SIG-M5 (cell line): ENCODE data around the gene DOCK1.
"Not testable (repeated sequence)": the region's sequence is repeated elsewhere in the genome, so short reads cannot be mapped to it uniquely, and the experiment has no call there.

Experiments used
- DNase-seq: peaks from one replicate; lab custom pipeline; 2025; lab: John Stamatoyannopoulos, UW

Gene DOCK1

DNA sequence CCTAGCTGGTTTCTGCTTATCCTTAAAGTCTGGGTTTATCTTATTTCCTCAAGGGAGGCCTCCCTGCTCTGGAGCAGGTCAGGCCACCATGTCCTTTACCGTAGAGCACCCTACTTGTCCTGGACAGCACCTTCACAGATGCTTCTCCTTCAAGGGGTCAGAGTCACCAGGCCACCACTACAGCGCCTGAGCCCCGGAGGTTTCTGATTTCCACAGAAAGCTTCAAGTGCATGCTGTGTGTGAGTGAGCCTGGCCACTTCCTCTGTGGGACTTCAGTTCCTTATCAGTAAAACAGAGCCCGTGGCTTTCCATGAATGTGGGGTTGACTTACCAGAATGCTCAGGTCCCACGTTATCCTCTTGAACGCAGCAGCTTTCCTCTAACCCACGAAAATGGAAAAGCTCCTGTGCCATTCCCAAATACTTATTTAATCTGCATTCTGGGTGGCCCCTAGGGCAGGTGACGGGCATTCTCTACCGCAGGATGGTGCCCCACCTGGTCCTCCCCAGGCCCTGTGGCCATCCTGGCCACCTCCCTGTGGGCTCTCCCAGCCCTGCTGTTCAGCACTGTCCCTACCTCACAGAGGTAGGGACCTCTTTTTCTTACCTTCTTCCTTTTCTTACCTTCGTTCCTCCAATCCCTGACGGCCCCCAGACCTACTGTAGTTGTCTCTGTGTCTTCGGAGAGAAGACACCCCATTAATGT lies 1.4 kb upstream of the DOCK1 start:
- DNase-seq = no peak

GRCh38 chr10:126904516-126904817 lies 761 bp upstream of the DOCK1 start:
- DNase-seq = no peak

- DNase-seq = no peak
These were observed 812 bp downstream of the DOCK1 start for GRCh38 chr10:126905776-126906703.

DNA sequence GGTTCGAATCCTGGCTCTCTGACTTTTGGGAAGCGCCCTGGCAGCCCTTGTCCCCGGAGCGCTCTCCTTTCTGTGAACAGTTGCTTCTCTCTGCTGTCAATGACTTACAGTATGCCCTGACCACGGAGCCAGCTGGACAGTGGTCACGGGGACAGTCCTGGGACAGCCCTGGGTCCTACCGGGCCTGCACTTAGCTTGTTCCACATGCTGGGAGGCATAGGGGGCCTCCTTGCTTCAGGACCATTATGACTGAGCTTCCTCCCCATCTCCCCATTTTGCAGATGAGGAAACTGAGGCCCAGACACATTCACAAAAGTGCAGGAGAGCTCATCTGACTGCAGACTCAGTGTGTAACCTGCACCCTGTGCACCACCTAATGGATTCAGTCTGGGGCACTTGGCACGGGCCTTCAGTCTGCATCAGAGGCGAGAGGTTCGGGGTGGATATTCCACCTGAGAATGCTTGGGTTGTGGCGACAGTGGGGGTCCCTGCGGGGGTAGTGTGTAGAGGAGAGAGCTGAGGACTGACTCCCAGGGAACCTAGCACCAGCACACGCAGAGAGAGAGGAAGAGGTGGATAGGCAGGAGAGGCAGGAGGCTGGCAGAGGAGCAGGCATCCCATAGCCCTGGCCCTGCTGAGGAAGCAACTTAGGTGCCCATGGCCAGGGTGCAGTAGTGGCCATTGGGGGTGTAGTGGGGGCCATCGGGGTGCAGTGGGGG lies 1.6 kb downstream of the DOCK1 start:
- DNase-seq = no peak

DNA sequence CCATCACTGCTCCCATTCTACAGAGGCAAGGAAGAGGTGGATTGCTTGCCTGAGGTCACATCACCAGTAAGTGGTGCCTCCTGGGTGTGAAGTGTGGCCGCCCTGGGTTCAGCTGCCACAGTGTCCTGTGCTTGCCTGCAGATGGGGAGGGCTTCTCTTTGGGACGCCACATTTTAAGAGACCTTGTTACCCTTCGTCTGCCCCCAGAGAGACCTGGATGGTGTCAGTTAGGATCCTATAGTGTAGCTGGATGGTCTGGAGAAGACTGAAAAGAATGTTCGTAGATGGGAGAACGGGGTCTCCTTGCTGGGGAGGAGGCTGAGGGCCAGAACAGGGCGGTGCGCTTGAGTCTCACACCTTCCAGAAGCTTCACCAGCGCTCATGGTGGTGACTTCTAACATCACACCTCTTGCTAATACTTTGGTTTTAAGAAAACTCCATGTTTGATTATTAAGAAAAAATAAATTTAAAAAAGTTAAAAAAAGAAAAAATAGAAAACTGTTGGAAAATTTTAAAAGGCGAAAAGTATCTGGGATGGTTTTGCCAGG lies 2.3 kb downstream of the DOCK1 start:
- DNase-seq = no peak

DNA sequence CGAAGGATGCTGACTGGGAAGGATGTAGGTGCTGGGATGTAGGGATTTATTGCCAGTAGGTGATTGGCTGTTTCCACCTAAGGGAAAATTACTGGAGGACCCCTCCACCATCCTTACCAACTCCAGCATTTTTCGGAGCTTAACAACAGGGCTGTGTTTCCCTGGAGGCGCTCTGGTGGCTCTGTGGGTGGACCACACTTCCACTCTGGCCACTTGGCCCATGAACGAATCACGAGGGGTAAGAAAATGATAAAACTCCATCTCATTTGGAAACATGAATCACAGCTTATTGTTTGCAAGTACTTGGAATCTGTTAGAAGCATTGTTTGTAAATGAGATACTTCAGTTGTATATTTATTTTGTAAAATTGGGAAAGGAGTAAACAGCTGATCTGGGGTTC lies 3.0 kb downstream of the DOCK1 start:
- no peak for DNase-seq

DNA sequence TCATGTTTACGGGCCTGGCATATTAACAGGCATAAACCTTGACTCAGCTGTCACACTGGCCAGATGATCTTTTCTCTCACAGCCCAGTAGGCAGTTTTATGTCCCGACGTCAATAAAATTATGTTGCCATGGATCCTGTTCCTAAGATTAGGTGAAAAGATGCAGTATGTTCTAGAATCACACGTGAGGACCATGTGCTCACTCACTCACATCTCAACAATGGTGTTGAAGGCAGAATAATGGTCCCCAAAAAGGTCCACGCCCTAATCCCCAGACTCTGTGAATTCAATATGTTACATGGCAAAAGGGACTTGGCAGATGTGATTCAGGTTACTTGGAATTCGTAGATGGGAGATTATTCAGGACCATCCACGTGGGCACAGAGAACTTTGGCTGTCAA lies 3.5 kb downstream of the DOCK1 start:
- no peak for DNase-seq

GRCh38 chr10:126909147-126909546 lies 3.9 kb downstream of the DOCK1 start:
- no peak for DNase-seq

GRCh38 chr10:126910196-126910595 lies 5.0 kb downstream of the DOCK1 start:
- DNase-seq = no peak

DNA sequence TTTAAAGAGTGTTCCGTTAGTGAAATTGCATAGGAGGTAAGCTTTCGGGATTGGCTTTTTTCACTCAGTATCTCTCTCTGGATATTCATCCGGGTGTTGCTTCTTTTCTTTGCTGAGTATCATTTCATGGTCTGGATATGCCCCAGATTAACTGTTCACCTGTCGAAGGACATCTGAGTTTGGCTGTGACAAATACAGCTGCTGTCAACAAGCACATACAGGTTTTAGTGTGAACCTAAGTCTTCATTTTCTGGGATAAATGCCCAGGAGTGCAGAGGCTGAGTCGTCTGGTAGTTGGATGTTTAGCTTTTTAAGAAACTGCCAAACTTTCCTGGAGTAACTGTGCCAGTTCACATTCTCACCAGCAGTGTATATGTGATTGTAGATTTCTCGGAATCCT lies 5.6 kb downstream of the DOCK1 start:
- DNase-seq = no peak

GRCh38 chr10:126911301-126911700 lies 6.1 kb downstream of the DOCK1 start:
- DNase-seq = no peak

DNA sequence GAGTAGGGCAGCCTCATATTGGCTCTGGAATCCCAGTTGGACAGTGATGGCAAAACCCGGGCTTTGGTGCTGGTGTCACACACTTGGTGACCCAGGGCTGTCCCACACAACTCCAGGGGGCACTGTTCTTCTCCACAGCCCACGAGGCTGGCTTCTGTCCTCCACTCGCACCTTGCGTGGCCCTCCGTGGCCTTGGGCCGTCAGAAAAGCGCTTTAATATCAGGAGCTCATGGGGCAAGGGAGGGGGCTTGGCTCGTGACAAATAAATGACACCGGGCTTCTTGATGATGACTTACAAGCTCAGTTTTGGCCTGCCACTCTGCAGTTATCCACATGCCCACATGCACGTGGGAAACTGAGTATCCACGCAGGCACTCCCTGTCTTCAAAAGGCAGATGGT lies 8.1 kb downstream of the DOCK1 start:
- DNase-seq = no peak

GRCh38 chr10:126914561-126914960 lies 9.3 kb downstream of the DOCK1 start:
- DNase-seq = no peak

DNA sequence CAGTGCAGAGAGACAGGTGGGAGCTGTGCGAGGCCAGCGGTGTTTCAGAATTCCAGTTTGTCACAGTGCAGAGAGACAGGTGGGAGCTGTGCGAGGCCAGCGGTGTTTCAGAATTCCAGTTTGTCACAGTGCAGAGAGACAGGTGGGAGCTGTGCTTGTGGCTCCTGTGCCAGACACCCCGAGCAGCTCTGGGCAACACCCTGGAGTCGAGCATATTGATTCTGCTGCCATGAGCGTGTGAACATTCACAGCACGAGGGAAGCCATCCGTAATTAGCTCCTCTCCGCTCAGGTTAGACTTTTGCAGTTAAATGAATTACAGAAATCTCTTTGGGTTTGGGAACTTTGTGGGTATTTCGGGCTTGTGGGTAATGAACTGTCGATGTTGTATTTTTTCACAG lies 11.7 kb downstream of the DOCK1 start:
- not testable (repeated sequence) for DNase-seq

- DNase-seq = no peak
These were observed 12.1 kb downstream of the DOCK1 start for GRCh38 chr10:126917375-126917774.

DNA sequence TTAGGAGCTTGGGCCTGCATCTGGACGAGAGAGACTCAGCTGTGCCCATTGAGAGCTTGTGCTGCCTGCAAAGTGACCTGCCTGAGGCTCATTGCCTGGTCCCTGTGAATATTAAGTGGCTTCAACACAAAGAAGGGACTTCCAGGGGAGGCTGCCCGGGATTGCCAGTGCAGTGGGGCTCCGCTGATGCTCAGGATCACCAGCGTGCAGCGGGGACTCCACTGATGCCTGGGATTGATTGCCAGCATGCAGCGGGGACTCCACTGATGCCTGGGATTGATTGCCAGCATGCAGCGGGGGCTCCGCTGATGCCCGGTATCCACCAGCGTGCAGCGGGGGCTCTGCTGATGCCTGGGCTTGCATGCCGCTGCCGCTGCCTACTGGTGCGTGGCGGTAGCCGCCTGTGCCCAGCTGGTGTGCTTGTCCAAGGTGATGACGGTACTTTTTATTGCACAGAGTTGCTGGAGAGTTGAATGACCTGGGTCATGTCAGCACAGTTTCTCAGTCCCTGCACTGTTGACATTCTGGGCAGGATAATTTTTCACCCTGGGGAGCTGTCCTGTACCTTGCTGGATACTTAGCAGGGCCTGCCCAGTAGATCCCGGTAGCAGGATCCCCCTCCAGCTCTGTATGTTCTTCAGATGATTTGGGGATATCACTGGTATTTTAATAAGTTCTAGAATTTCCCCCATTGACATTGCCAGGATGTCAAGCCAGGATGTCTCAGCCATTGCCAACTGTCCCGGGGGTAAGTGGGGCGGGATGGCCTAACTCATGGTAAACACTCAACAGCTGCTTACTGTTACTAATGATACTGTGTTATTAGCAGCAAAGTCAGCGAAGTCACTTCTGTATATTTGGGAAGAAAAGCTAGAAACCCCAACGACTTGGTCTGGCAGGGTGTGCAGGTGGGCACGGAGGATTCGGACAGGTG lies 13.0 kb downstream of the DOCK1 start:
- no peak for DNase-seq

GRCh38 chr10:126919426-126919825 lies 14.2 kb downstream of the DOCK1 start:
- DNase-seq = no peak

- DNase-seq = no peak
These were observed 15.9 kb downstream of the DOCK1 start for GRCh38 chr10:126921162-126921561.

- DNase-seq = no peak
These were observed 16.8 kb downstream of the DOCK1 start for GRCh38 chr10:126921974-126922525.

DNA sequence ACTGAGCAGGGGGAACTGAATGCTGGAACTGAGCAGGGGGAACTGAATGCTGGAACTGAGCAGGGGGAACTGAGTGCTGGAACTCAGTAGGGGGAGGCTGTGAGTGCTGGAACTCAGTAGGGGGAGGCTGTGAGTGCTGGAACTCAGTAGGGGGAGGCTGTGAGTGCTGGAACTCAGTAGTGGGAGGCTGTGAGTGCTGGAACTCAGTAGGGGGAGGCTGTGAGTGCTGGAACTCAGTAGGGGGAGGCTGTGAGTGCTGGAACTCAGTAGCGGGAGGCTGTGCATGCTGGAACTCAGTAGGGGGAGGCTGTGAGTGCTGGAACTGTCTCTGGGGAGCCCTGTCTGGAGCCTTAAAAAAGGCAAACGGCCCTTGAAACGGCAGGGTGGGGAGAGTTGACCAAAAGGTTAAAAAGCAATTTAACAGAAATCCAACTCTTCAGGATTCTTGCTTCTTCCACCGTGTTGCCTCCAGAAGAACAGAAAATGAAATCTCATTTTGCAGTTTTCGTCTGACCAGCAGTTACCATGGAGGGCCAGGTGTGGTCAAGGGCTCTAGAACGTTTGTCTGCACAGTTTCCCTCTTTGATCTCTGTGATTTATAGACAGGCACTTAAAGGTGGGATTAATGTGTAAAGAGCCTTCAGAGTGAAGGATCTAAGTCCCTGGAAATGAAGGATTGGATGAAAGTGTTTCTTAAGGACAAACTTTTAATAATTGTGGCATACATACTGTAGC lies 19.1 kb downstream of the DOCK1 start:
- DNase-seq = no peak

- no peak for DNase-seq
These were observed 19.7 kb downstream of the DOCK1 start for GRCh38 chr10:126924915-126925300.
